Measurements from ENCODE around the gene CERS6. TPM values are rescaled to one million over a fixed set of nuclear protein-coding genes. Genes with fewer than 3 reads are reported as not detected.

Gene CERS6
- total RNA-seq, 1 donor from 2014 or later, result 17.7 TPM

DNA sequence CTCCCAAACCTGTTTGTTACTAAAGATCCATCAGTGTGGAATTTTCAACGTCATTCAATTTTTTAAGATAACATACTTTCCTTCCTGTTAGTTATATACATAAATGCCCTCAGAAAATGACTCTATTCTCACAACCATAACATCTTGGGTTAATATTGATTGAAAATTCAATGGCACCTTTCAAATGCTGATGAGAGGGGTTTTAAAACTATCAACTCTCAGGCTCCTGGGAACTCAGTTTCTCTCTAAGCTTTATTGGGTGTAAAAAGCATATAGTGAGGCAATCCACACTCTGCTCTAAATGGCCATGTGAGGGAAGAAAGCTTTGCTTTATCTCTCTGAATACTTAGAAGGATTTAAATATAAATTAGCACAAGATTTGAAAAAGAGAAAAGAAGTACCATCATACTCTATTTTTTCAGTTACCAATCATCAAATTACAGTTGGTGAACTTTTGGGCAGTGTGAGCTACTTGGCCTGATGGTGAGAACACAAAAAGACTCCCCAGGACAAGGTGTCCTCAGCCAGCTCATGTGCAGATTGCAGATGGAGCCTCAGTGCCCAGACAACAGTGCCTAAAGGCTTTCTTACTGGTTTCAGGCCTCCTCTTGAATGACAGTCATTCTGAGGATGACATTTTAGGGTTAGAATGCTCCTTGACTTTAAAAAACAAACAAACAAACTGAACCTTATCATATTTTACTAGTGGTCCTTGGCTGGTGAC lies 24.6 kb upstream of the CERS6 start:
- no peaks in the 10 kb centered on the region for H3K36me3 ChIP-seq (ENCODE audit: control insufficient read depth, insufficient read depth, low read length)
- H3K4me3 ChIP-seq (ENCODE audit: low read depth, low read length), result no peak overlapping the region
- no peaks in the 10 kb centered on the region for H3K27me3 ChIP-seq (ENCODE audit: control insufficient read depth, insufficient read depth, low read length)
- no peak for DNase-seq (ENCODE audit: low read depth)
- TF ChIP-seq, protein P1, sequence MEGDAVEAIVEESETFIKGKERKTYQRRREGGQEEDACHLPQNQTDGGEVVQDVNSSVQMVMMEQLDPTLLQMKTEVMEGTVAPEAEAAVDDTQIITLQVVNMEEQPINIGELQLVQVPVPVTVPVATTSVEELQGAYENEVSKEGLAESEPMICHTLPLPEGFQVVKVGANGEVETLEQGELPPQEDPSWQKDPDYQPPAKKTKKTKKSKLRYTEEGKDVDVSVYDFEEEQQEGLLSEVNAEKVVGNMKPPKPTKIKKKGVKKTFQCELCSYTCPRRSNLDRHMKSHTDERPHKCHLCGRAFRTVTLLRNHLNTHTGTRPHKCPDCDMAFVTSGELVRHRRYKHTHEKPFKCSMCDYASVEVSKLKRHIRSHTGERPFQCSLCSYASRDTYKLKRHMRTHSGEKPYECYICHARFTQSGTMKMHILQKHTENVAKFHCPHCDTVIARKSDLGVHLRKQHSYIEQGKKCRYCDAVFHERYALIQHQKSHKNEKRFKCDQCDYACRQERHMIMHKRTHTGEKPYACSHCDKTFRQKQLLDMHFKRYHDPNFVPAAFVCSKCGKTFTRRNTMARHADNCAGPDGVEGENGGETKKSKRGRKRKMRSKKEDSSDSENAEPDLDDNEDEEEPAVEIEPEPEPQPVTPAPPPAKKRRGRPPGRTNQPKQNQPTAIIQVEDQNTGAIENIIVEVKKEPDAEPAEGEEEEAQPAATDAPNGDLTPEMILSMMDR (IDR thresholded peaks at IDR 0.05; ENCODE audit: insufficient read depth, low read length, poor library complexity, severe bottlenecking), result no peak

DNA sequence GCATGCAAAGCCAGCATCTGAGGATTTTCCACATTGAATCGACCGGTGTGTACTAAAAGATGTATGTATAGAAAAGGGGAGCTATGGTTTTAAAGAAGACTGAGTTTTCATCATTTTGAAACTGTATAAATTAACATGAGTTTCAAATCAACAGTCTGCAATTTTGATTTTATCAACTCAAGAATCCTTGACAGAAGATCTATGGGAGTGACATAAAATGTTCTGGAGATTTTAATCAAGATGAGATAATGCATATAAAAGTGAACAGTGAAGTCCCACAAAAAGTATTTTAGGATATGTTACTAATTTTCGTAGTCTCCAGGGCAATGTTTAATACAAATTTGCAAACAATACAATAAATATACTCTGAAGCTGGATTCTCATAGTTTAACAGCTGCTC lies 24.0 kb upstream of the CERS6 start:
- TF ChIP-seq, protein P1 (IDR thresholded peaks at IDR 0.05; ENCODE audit: insufficient read depth, low read length, poor library complexity, severe bottlenecking), result no peak
- DNase-seq (ENCODE audit: low read depth), result no peak
- no peaks in the 10 kb centered on the region for H3K27me3 ChIP-seq (ENCODE audit: control insufficient read depth, insufficient read depth, low read length)
- no peaks in the 10 kb centered on the region for H3K36me3 ChIP-seq (ENCODE audit: control insufficient read depth, insufficient read depth, low read length)
- no peak overlapping the region for H3K4me3 ChIP-seq (ENCODE audit: low read depth, low read length)

DNA sequence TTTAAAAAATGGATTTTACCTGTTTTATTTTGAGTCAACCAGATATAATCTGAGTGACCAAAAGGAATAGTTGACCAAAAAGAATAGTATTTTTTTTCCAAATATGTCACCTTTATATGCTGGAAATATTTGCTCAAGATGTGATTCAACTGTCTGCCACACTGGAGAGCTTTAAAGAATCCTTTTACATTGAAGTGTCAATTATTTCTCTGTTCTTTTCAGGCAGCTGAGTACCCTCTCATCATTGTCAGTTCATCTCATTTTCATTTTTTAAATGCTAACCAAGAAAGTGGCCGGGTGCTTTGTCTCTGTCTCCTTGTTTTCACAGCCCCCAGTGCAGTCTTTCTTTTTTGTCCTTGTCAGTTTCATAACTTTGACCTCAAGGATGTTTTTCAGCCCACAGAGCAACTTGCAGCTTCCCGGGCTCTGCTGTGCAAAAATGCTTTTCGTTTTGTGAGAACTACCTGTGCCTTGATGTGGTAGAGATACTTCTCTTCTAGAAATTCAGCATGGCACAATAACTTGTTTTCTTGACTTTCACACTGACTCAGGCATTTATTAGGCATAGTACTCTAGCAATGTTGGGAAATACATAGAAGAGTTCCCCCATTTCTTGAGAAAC lies 23.4 kb upstream of the CERS6 start:
- H3K4me3 ChIP-seq (ENCODE audit: low read depth, low read length), result no peak overlapping the region
- no peak for DNase-seq (ENCODE audit: low read depth)
- no peaks in the 10 kb centered on the region for H3K27me3 ChIP-seq (ENCODE audit: control insufficient read depth, insufficient read depth, low read length)
- H3K36me3 ChIP-seq (ENCODE audit: control insufficient read depth, insufficient read depth, low read length), result no peaks in the 10 kb centered on the region
- TF ChIP-seq, protein P1 (IDR thresholded peaks at IDR 0.05; ENCODE audit: insufficient read depth, low read length, poor library complexity, severe bottlenecking), result no peak

DNA sequence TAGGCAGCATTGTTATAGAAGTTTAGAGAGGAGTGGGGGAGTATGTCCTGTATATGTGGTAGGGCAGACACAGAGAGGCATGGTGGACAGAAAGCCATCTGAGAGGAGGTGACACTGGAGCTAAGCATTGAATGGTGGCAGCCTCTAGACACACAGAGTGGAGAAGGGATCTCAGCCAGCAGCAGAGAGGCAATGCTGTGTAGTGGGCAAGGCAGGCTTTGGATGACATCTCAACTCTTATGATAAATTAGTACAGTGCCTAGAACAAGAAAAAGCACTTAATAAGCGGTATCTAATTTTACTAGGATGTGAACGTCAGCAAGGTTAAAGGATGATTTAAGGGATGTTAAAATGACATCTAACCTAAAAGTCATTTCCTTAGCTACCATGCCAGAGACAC lies 22.5 kb upstream of the CERS6 start:
- DNase-seq (ENCODE audit: low read depth), result no peak
- H3K4me3 ChIP-seq (ENCODE audit: low read depth, low read length), result no peak overlapping the region
- TF ChIP-seq, protein P1 (IDR thresholded peaks at IDR 0.05; ENCODE audit: insufficient read depth, low read length, poor library complexity, severe bottlenecking), result no peak
- H3K36me3 ChIP-seq (ENCODE audit: control insufficient read depth, insufficient read depth, low read length), result no peaks in the 10 kb centered on the region
- no peaks in the 10 kb centered on the region for H3K27me3 ChIP-seq (ENCODE audit: control insufficient read depth, insufficient read depth, low read length)

DNA sequence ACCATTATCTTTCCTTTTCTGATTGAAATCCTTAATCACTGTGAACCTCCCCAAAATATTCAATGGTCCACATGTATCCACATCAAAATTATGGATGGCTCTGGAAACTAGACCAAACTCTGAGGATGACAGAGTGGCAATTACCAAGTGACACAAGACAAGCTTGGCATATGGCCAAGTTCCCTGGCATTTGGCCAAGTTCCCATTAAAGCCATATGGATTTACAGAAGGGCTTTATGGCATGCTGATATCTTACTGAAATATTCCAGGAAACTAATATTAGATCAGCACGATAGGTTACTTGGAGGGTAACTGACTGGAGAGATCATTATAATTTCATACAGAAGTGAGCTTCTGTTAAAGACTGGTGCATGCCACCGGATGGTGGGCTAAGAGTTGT lies 21.9 kb upstream of the CERS6 start:
- H3K36me3 ChIP-seq (ENCODE audit: control insufficient read depth, insufficient read depth, low read length), result no peaks in the 10 kb centered on the region
- TF ChIP-seq, protein P1 (IDR thresholded peaks at IDR 0.05; ENCODE audit: insufficient read depth, low read length, poor library complexity, severe bottlenecking), result no peak
- no peaks in the 10 kb centered on the region for H3K27me3 ChIP-seq (ENCODE audit: control insufficient read depth, insufficient read depth, low read length)
- DNase-seq (ENCODE audit: low read depth), result no peak
- H3K4me3 ChIP-seq (ENCODE audit: low read depth, low read length), result no peak overlapping the region
